Subcutaneous adipose tissue (tissue), 4 donors: ENCODE results near the gene USP37. TPM values are rescaled to one million over a fixed set of nuclear protein-coding genes. Genes with fewer than 3 reads are reported as not detected.

Experiments
- total RNA-seq, 4 donors: library from RNA; depleted of rRNA; stranded (reverse); fragments of >200 nt; gene quantifications; one replicate each; pipeline ENCODE4 v1.1.0, GENCODE V29; 2016
- TF ChIP-seq, protein P1 (sequence below): fragments of 450-650 bp; IDR thresholded peaks from one replicate; pipeline ENCODE4 v1.5.1; 2016; ENCODE audit warnings: low read depth, mild to moderate bottlenecking, control low read depth, antibody characterized with exemption, moderate library complexity

USP37 gene
- total RNA-seq, 4 donors from 2014 or later = 11.2 to 13.4 (median 11.7) TPM

- TF ChIP-seq, protein P1, sequence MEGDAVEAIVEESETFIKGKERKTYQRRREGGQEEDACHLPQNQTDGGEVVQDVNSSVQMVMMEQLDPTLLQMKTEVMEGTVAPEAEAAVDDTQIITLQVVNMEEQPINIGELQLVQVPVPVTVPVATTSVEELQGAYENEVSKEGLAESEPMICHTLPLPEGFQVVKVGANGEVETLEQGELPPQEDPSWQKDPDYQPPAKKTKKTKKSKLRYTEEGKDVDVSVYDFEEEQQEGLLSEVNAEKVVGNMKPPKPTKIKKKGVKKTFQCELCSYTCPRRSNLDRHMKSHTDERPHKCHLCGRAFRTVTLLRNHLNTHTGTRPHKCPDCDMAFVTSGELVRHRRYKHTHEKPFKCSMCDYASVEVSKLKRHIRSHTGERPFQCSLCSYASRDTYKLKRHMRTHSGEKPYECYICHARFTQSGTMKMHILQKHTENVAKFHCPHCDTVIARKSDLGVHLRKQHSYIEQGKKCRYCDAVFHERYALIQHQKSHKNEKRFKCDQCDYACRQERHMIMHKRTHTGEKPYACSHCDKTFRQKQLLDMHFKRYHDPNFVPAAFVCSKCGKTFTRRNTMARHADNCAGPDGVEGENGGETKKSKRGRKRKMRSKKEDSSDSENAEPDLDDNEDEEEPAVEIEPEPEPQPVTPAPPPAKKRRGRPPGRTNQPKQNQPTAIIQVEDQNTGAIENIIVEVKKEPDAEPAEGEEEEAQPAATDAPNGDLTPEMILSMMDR = no peak
These were observed 131.2 kb downstream of the USP37 start for GRCh38 chr2:218436992-218437391.

DNA sequence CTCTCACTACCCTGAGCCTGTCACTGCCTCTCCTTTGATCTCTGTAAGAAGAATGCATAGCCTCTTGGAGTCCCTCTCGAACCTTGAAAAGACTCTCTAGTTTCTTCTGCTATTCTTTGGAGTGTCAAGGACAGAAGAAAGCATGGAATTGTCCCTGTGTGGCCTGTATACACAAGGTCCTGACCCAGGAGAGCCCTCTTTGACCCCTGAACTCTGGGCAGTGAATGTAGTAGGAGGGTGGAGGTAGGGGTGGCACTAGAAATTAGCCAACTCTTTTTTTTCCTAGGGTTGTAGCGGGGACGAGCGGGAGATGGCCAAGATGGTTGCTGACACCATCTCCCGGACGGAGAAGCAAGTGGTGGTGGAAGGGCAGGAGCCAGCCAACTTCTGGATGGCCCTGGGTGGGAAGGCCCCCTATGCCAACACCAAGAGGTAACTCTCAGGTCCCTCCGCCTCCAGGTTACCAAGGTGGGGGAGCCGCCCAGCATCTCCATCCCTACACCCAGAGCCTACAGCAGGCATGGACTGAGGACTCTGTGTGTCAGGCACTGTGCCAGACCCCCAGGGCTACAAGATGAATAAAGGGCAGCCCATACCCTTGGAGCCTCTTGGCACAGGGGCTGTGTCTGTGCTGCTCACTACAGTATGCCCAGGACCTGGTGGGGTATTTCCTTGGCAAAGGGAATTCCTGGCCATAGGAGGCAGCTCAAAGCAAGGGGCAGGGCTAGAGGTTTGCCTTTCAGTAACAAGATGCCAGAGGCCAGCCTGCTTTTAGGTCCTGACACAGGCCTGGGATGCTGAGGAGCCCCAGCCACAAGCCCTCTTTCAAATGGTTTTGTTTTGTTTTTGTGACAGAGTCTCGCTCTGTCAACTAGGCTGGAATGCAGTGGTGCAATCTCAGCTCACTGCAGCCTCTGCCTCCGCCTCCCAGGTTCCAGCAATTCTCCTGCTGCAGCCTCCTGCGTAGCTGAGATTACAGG lies 132.9 kb downstream of the USP37 start:
- TF ChIP-seq, protein P1 = no peak

GRCh38 chr2:218434456-218434855 lies 133.7 kb downstream of the USP37 start:
- TF ChIP-seq, protein P1 = no peak

DNA sequence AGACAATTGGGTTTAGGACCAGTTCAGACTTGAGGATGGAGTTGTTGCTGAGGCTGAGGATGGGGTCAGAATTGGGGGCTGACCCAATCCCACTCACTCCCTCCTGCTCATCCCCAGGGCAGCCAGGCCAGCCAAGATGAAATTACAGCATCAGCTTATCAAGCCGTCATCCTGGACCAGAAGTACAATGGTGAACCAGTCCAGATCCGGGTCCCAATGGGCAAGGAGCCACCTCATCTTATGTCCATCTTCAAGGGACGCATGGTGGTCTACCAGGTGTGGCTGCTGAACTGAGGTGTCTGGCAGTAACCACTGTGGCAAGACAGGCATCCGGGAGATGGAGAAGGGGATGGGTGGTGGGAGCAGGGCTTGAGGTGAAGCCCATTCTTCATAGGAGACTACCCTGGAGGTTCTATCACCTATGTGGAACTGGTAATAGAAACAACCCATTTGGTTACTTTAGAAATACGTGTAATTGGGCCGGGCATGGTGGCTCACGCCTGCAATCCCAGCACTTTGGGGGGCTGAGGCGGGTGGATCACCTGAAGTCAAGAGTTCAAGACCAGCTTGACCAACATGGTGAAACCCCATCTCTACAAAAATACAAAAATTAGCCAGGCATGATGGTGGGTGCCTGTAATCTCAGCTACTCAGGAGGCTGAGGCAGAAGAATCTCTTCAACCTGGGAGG lies 135.3 kb downstream of the USP37 start:
- TF ChIP-seq, protein P1 = no peak

DNA sequence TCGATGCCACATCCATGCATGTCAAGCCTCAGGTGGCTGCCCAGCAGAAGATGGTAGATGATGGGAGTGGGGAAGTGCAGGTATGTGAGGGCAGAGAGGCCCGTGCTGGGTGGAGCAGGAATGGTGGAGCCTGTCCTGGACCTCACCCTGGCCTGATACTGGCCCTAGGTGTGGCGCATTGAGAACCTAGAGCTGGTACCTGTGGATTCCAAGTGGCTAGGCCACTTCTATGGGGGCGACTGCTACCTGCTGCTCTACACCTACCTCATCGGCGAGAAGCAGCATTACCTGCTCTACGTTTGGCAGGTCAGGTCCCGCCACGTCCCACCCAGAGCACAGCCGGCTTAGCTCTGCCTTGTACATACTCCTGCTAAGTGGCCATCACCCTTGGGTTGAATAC lies 136.3 kb downstream of the USP37 start:
- TF ChIP-seq, protein P1 = no peak

DNA sequence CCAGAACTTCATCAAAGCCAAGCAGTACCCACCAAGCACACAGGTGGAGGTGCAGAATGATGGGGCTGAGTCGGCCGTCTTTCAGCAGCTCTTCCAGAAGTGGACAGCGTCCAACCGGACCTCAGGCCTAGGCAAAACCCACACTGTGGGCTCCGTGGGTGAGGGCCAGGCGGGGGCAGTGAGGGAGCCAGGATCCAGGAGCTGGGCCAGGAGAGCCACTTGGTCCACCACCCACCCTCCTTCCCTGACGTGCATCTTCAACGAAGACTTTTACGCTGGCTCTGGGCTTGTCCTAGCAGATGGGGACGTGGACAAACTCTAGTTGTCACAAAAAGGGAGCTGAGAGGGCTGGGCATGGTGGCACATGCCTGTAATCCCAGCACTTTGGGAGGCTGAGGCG lies 137.4 kb downstream of the USP37 start:
- TF ChIP-seq, protein P1 = no peak
